GM12878 (cell line): Measurements from ENCODE around the gene HOXD10. TPM values are rescaled to one million over a fixed set of nuclear protein-coding genes. Genes with fewer than 3 reads are reported as not detected.

Experiments used
- ATAC-seq: fragments of 200-7000 bp; cut with Tn5 transposase; 3 replicates; pipeline ENCODE4 v1.9.1; 2020; ENCODE audit warnings: mild to moderate bottlenecking, moderate library complexity
- BruUV-seq: library from RNA; stranded (reverse); fragments of 400-500 nt; replicated peaks from 2 replicates; lab custom pipeline; 2021; lab: Mats Ljungman, UMichigan
- CTCF ChIA-PET: fragments of 300-600 bp; sonication (Branson Sonifier 250); formaldehyde crosslinking; extraction: SDS; loops from one replicate; lab custom pipeline; 2021; ENCODE audit warnings: inconsistent platforms; lab: Yijun Ruan, JAX
- POLR2A ChIA-PET: fragments of 350-600 bp; formaldehyde crosslinking; extraction: SDS; loops from one replicate; lab custom pipeline; 2021; ENCODE audit warnings: inconsistent platforms; lab: Charles Lee
- RAD21 ChIA-PET: fragments of 300-600 bp; sonication (Branson Sonifier 250); formaldehyde crosslinking; loops from one replicate; lab custom pipeline; 2023; ENCODE audit warnings: antibody characterized with exemption; ENCODE audit not compliant: unreplicated experiment; lab: Charles Lee
- SMC1A ChIA-PET: fragments of 300-600 bp; sonication (Branson Sonifier 250); formaldehyde crosslinking; loops from one replicate; lab custom pipeline; 2023; ENCODE audit not compliant: unreplicated experiment, uncharacterized antibody; lab: Charles Lee
- DNase-seq: peaks from one replicate; pipeline ENCODE4 v3.0.0-alpha.2; 2011; ENCODE audit warnings: low read depth, low spot score
- FAIRE-seq: peaks from 3 replicates; lab custom pipeline; 2011; peaks lifted over from hg19 to GRCh38; lab: Jason Lieb, UNC
- H2AFZ ChIP-seq: 2 replicates; pipeline ENCODE4 v1.6.0; 2011; ENCODE audit warnings: low read depth, low read length, control low read depth; ENCODE audit not compliant: control insufficient read depth
- H3K27ac ChIP-seq: 2 replicates; pipeline ENCODE4 v1.5.1; 2011; ENCODE audit warnings: control low read depth; ENCODE audit not compliant: control insufficient read depth, insufficient read depth
- H3K27me3 ChIP-seq, 2 experiments: replicated peaks in 1 of 2; 2 replicates each; pipeline versions ENCODE4 v1.6.0 to v1.6.1; 2011; ENCODE audit warnings: low read length in 1 of 2; ENCODE audit not compliant: control insufficient read depth in 2 of 2, insufficient read depth in 2 of 2
- H3K36me3 ChIP-seq, 2 experiments: 2 replicates each; pipeline ENCODE4 v1.5.1; 2011; ENCODE audit warnings: low read length in 1 of 2; ENCODE audit not compliant: control insufficient read depth in 2 of 2, insufficient read depth in 2 of 2
- H3K4me1 ChIP-seq: 2 replicates; pipeline ENCODE4 v1.6.1; 2011; ENCODE audit warnings: mild to moderate bottlenecking, low read length, moderate library complexity, mixed read lengths; ENCODE audit not compliant: control insufficient read depth, insufficient read depth
- H3K4me2 ChIP-seq: 2 replicates; pipeline ENCODE4 v1.6.0; 2011; ENCODE audit warnings: control low read depth; ENCODE audit not compliant: control insufficient read depth, insufficient read depth
- H3K4me3 ChIP-seq: fragments of 200-600 bp; sonication (generic); 2 replicates; pipeline ENCODE4 v1.5.1; 2016
- H3K79me2 ChIP-seq: 2 replicates; pipeline ENCODE4 v1.6.0; 2011; ENCODE audit warnings: low read length; ENCODE audit not compliant: control insufficient read depth, insufficient read depth
- H3K9ac ChIP-seq: 2 replicates; pipeline ENCODE4 v1.8.0; 2011; ENCODE audit warnings: low read length, control low read depth, mixed read lengths; ENCODE audit not compliant: control insufficient read depth, insufficient read depth
- H3K9me3 ChIP-seq: replicated peaks from 3 replicates; pipeline ENCODE4 v1.5.1; 2011; ENCODE audit warnings: mild to moderate bottlenecking, low read length; ENCODE audit not compliant: control insufficient read depth, insufficient read depth
- H4K20me1 ChIP-seq: 2 replicates; pipeline ENCODE4 v1.6.0; 2011; ENCODE audit not compliant: control insufficient read depth, insufficient read depth
- BHLHE40 ChIP-seq, 2 experiments: fragments of 450-650 bp in 1 of 2; IDR thresholded peaks; 2 replicates each; pipeline ENCODE4 v1.6.1; 2011 to 2017; ENCODE audit warnings: low read depth in 2 of 2, borderline replicate concordance in 1 of 2, improper control_type of control experiment in 1 of 2, low read length in 1 of 2, mild to moderate bottlenecking in 1 of 2
- BRCA1 ChIP-seq: IDR thresholded peaks from 2 replicates; pipeline ENCODE4 v1.6.1; 2011; ENCODE audit warnings: low read depth, low read length, improper control_type of control experiment
- CREM ChIP-seq: IDR thresholded peaks from 2 replicates; pipeline ENCODE4 v1.6.1; 2014; ENCODE audit warnings: antibody characterized with exemption, low read depth
- E4F1 ChIP-seq: fragments of 450-650 bp; IDR thresholded peaks from 2 replicates; pipeline ENCODE4 v1.6.1; 2018; ENCODE audit warnings: borderline replicate concordance, mild to moderate bottlenecking; ENCODE audit not compliant: partially characterized antibody
- ELK1 ChIP-seq: IDR thresholded peaks from 2 replicates; pipeline ENCODE4 v1.6.1; 2012; ENCODE audit warnings: low read depth, low read length, improper control_type of control experiment
- FOS ChIP-seq: IDR thresholded peaks from 3 replicates; pipeline ENCODE4 v1.6.1; 2011; ENCODE audit warnings: borderline replicate concordance; ENCODE audit not compliant: insufficient read length; ENCODE audit errors: extremely low read depth
- HCFC1 ChIP-seq: fragments of 150-350 bp; IDR thresholded peaks from 2 replicates; pipeline ENCODE4 v1.6.1; 2014; ENCODE audit warnings: low read length
- MTA3 ChIP-seq: IDR thresholded peaks from 2 replicates; pipeline ENCODE4 v1.6.1; 2012; ENCODE audit warnings: low read length, inconsistent platforms, borderline replicate concordance
- RCOR1 ChIP-seq: conservative IDR thresholded peaks from 2 replicates; pipeline ENCODE4 v1.6.1; 2012; ENCODE audit warnings: low read depth, low read length, improper control_type of control experiment
- REST ChIP-seq: IDR thresholded peaks from 2 replicates; pipeline ENCODE4 v1.6.1; 2012; ENCODE audit warnings: mild to moderate bottlenecking, low read depth, low read length
- RFX5 ChIP-seq: IDR thresholded peaks from 2 replicates; pipeline ENCODE4 v1.6.1; 2011; ENCODE audit warnings: low read depth, low read length, improper control_type of control experiment
- SP1 ChIP-seq: IDR thresholded peaks from one replicate; pipeline ENCODE4 v1.6.1; 2011; ENCODE audit warnings: low read depth, low read length
- SUPT20H ChIP-seq: IDR thresholded peaks from 2 replicates; pipeline ENCODE4 v1.6.1; 2011; ENCODE audit warnings: low read depth, mild to moderate bottlenecking, low read length, moderate library complexity, borderline replicate concordance; ENCODE audit not compliant: control insufficient read depth
- SUZ12 ChIP-seq: fragments of 200-600 bp; sonication (generic); IDR thresholded peaks from one replicate; pipeline ENCODE4 v1.6.1; 2018; ENCODE audit warnings: antibody characterized with exemption, mild to moderate bottlenecking; ENCODE audit not compliant: unreplicated experiment
- YBX1 ChIP-seq: fragments of 450-650 bp; IDR thresholded peaks from 2 replicates; pipeline ENCODE4 v1.6.1; 2016; ENCODE audit warnings: antibody characterized with exemption
- YY1 ChIP-seq: IDR thresholded peaks from 2 replicates; pipeline ENCODE4 v1.6.1; 2011; ENCODE audit warnings: low read depth, mild to moderate bottlenecking, low read length
- ZNF217 ChIP-seq: fragments of 450-650 bp; IDR thresholded peaks from 2 replicates; pipeline ENCODE4 v1.6.1; 2017; ENCODE audit warnings: antibody characterized with exemption, mild to moderate bottlenecking
- WGBS: methylation state at CpG from one replicate; pipeline ENCODE4 v1.1.6; 2016; ENCODE audit warnings: low lambda C conversion rate; ENCODE audit not compliant: insufficient replicate concordance, insufficient coverage; ENCODE audit errors: missing lambda C conversion rate; 5-methylcytosine and 5-hydroxymethylcytosine counted together
- in situ Hi-C: fragments of 300-500 bp; cut with MboI; formaldehyde crosslinking; loops from 9 replicates; pipeline ENCODE4 v1.14.3; 2018; ENCODE audit warnings: mixed read lengths
- intact Hi-C: fragments of 100-400 bp; cut with micrococcal nuclease; formaldehyde crosslinking; loops from one replicate; pipeline ENCODE4 v1.14.2; 2022; ENCODE audit not compliant: unreplicated experiment
- polyA plus RNA-seq, 11 experiments: library from polyadenylated mRNA; depleted of rRNA in 4 of 11; unstranded in 6 of 11; stranded (reverse) in 5 of 11; fragments of >200 nt; fragmentation: Nextera tagmentation in 4 of 11; fragmentation: Illumina TruSeq in 1 of 11; extraction: Ambion mirVana in 4 of 11; extraction: Trizol in 1 of 11; gene quantifications; 1 replicate in 1 of 11; 2 replicates in 10 of 11; pipeline versions ENCODE4 v1.2.1 to v1.2.3, GENCODE V29; 2011 to 2016; ENCODE audit warnings: inconsistent platforms in 2 of 11, missing spikeins in 2 of 11, low read depth in 1 of 11
- total RNA-seq, 4 experiments: library from RNA; depleted of rRNA in 3 of 4; stranded (reverse); fragments of >200 nt in 3 of 4; fragmentation: Illumina TruSeq in 1 of 4; extraction: Trizol in 1 of 4; gene quantifications; 2 replicates each; pipeline versions ENCODE4 v1.2.1 to v1.2.3, GENCODE V29; 2013 to 2021

Gene HOXD10
- total and polyA plus RNA-seq, 10 of the 15 experiments (the other 5 are each of a cell fraction or from before 2014, with no cell fraction given) = not detected

- no peak for TF ChIP-seq YBX1
- no peak for TF ChIP-seq SP1
- no peak for TF ChIP-seq SUZ12
- no peak for TF ChIP-seq BHLHE40 (IDR thresholded peaks at IDR 0.05; ENCODE audit: borderline replicate concordance in 1 of 2, low read depth in 2 of 2, low read length in 1 of 2)
Measured at GRCh38 chr2:176133389-176133788, 16.8 kb downstream of the HOXD10 start (continued).

- H3K9ac ChIP-seq = no peak overlapping the region
- H3K4me1 ChIP-seq = no peaks in the 10 kb centered on the region
- H4K20me1 ChIP-seq = no peaks in the 10 kb centered on the region
- H3K4me2 ChIP-seq = no peak overlapping the region
- in situ Hi-C loops = loop anchor here (25.0 kb wide), 1 partner anchor 1203 kb away; no protein-coding TSS in a partner anchor
- ATAC-seq (no peak), DNase-seq (no peak), FAIRE-seq (no peak)
- intact Hi-C loops = no loop called here
- H3K27me3 ChIP-seq = peaks cover 7 to 26% of the 10 kb centered on the region in 2 experiments
- no peak overlapping the region for H3K27ac ChIP-seq
- SMC1A ChIA-PET = interaction anchor here (0.9 to 3.2 kb wide), 2 partner anchors 420 to 1014 kb away, joined by 3 to 13 read pairs; no protein-coding TSS in a partner anchor
- POLR2A ChIA-PET = no interaction called here
- RAD21 ChIA-PET = interaction anchor here (0.6 to 0.8 kb wide), 2 partner anchors 504 to 520 kb away, joined by 3 to 5 read pairs; no protein-coding TSS in a partner anchor
- CTCF ChIA-PET = interaction anchor here (0.8 kb wide), 1 partner anchor 518 kb away, joined by 4 read pairs; no protein-coding TSS in a partner anchor
- H3K36me3 ChIP-seq = no peaks in the 10 kb centered on the region
- no peaks in the 10 kb centered on the region for H3K79me2 ChIP-seq
- no peaks in the 10 kb centered on the region; the same call in 2 of the 3 replicates for H3K9me3 ChIP-seq
- 13% methylated on average over 4 of the region's 4 CpGs for WGBS
- no TSS peak for BruUV-seq
- H2AFZ ChIP-seq = no peak overlapping the region
- H3K4me3 ChIP-seq = no peak overlapping the region
- no peak for TF ChIP-seq YY1
- no peak for TF ChIP-seq CREM
- no peak for TF ChIP-seq ELK1
- no peak for TF ChIP-seq RFX5
- no peak for TF ChIP-seq E4F1
- TF ChIP-seq SUPT20H = no peak
- no peak for TF ChIP-seq HCFC1
- TF ChIP-seq BRCA1 = no peak
- TF ChIP-seq FOS = no peak
- TF ChIP-seq RCOR1 = no peak
- TF ChIP-seq ZNF217 = no peak
- TF ChIP-seq REST = no peak
- TF ChIP-seq MTA3 = no peak
Measured at GRCh38 chr2:176134035-176134434, 17.5 kb downstream of the HOXD10 start.
